ENCODE measurements around the gene SKP1.
"Not testable (repeated sequence)": the region's sequence is repeated elsewhere in the genome, so short reads cannot be mapped to it uniquely, and the experiment has no call there.

Gene SKP1

GRCh38 chr5:134176511-134177368, at the start of gene SKP1:
SKP1 (minus strand) TSS chr5:134176950; CDS start chr5:134174022, 2,928 bp downstream.
- peak; percentile 91 for DNase-seq

DNA sequence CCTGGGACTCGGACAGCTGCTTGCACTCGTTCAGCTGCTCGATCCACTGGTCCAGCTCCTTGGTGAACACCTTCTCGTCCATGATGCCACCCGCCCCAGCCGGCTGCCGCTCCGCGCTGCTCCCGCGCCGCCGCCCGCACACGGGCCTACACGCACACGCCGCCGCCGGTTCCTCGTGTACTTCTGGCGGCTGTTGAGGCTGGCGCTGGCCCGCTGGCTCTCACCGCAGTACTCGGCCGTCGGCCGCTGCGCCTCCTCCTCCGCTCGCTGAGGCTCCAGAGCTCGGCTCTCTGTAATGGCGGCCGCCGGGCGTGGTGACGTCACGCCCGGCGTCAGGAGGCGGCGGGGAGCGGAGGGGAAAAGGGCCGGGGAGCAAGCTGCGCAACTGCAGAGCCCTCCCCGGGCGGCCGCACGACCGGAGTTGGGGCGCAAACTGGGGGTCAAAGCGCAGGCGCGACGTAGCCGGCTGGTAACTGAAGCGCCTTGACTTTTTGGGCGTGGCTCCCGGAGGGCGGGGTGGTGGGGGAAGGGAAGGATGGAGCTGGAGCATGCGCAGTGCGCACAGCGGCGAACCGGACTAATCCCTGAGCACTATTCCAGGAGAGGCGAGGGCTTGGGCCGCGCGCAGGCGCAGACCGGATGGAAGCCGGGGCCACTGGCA, 49.2 kb upstream of the SKP1 start, which contains the start of gene PPP2CA:
Gene PPP2CA (minus strand): TSS at position 294 of the 661 bp plus-strand sequence. CDS start 212 bp downstream, at position 82.
- DNase-seq = peak; percentile 98

DNA sequence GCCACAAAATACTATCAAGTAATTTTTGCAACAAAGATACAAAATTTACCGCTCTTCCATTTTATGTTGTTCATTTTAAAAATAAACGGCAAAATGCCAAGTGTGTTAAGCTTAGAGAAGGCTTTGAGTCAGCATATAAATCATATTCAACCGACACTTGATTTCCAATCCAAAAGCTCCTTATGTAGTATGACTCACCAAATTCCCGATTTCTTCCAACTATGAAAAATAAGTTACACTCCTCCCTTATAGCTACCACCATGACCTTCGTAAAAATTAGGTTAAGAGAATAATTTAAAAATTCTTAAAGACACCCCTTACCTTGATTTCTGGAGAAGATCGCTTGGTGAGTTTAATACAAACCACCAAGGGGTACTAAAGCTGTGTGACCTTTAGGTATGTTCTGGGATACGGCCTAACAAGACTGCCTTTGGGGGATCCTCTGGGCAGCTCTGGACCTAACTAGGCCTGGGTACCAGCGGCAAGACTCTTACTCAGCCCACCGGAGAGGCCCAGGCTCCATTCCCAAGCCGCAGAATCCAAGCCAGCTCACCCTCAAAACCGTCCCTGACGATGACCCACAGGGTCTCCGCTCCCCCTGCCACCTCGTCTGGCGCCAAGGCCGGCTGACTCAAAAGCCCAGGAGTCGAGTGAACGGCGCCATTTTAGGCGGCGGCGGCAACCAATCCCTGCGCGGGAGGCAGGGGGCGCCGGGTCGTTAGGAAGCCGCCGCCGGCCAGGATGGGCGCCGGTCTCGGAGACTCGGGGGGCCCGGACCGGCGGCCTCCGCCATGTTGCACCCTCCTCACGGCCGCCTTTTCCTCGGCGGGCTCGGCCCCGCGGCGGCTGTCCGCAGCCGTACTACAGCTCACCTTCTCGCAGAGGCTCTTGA, 48.4 kb upstream of the SKP1 start:
- DNase-seq = peak; percentile 65

DNA sequence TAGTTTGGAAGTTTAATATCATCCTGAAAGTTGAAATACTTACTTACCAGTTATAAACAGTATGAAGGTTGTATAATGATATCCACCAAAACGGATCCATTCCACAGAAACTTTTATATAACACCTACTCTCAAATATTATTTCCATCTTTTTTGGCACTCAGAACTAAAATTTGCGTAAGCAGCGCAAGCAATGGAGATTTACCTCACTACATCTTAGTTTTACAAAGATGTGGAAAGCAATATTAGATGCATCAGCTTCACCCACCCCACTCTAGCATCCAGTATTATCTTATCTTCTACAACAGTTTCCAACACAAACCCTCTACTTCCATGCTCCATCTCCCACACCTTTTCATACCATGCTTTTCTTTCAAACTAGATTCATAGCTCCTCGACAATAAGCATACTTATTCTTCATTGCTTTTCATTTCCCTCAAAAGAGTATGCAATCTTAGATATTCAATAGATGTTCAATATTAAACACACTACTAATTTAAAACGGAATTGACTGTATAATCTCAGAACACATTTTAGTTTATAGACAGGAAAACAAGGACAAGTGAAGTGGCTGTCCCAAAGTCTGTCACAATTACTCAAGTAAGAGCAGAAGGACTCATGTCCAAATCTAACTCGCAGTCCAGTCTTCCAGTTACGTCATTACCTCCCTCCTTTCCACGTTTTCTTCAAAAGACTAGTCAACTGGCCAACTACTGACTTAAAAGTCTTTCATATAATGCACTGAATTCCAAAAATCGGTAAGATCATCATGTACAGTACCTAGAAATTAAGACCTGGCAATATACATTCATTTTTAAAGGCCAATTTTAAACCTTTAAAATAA, 46.9 kb upstream of the SKP1 start:
- DNase-seq = no peak

DNA sequence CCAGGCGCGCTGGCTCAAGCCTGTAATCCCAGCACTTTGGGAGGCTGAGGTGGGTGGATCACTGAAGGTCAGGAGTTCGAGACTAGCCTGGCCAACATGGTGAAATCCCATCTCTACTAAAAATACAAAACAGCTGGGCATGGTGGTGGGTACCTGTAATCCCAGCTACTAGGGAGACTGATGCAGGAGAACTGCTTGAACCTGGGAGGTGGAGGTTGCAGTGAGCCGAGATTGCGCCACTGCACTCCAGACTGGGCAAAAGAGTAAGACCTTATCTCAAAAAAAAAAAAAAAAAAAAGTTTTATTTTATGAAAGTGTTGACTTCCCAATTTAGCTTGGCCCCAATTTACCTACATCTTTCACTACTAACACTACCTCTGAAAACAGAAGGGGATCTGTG, 44.9 kb upstream of the SKP1 start:
- DNase-seq = not testable (repeated sequence)

- DNase-seq = no peak
These were observed 39.0 kb upstream of the SKP1 start for GRCh38 chr5:134215757-134216156.

DNA sequence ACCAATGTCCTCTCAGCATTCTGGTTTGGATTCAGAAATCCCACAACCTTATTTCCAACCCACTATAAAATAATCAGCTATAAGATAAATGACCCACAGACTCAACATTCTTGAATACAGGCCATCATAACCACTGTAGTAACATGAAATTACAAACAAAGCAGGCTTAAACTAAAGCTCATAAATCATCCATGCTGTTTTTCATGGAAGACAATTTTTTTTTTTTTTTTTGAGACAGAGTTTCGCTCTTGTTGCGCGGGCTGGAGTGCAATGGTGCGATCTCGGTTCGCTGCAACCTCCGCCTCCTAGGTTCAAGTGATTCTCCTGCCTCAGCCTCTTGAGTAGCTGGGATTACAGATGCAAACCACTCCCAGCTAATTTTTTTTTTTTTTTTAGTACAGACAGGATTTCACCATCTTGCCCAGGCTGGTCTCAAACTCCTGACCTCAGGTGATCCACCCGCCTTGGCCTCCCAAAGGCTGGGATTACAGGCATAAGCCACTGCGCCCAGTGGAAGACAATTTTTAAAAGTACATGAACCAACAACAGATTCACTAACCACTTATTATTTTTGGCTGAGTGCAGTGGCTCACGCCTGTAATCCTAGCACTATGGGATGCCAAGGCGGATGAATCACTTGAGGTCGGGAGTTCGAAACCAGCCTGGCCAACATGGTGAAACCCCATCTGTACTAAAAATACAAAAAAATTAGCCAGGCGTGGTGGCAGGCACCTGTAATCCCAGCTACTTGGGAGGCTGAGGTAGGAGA, 34.7 kb upstream of the SKP1 start:
- DNase-seq = not testable (repeated sequence)

- no peak for DNase-seq
These were observed 32.9 kb upstream of the SKP1 start for GRCh38 chr5:134209477-134210245.

DNA sequence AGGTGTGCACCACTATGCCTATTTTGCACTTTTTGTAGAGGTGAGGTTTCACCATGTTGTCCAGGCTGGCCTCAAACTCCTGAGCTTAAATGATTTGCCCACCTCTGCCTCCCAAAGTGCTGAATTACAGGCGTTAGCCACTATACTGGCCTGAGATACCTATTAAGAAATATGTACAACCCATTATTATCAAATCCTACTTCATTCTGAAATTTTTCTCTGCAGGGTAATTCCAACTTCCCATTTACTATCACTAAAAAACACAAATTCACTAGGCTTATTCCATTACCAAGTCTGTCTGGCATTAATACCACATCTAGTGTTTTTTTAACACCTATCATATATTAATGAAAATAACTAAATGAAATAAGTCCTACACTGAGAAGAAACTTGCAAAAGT, 30.9 kb upstream of the SKP1 start:
- DNase-seq = no peak

DNA sequence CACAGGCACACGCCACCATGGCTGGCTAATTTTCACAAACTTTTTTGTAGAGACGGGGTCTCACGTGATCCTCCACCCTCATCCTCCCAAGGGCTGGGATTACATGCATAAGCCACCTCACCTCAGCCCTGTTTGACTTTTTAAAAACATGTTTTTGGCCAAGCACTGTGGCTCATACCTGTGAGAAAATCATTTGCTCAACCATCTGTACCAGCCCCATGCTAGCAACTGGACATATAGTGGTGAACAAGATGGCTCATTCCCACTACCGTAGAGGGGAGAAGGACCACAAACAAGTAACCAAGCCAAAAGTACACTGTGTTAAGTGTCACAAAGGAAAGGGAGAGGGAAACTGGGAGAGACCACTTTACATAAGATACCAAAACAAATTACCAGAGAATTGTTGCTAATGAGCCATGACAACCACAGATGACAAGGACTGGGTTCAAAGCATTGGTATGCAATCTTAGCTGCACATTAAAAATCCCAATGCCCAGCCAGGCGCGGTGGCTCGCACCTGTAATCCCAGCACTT, 29.9 kb upstream of the SKP1 start:
- DNase-seq = no peak

DNA sequence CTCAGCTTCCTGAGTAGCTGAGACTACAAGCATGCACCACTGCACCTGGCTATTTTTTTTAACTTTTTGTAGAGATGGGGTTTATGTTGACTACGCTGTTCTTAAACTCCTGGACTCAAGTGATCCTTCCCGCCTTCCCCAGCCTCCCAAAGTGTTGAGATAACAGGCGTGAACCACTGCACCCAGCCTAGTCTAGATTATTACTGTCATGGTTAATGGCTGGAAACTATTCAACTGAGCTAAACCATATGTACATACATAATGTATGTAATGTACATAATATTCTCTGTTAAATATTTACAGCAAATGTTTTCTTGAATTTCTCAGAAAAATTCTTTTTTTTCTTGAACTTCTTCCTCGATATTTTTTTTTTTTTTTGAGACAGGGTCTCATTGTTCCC, 27.8 kb upstream of the SKP1 start:
- no peak for DNase-seq

DNA sequence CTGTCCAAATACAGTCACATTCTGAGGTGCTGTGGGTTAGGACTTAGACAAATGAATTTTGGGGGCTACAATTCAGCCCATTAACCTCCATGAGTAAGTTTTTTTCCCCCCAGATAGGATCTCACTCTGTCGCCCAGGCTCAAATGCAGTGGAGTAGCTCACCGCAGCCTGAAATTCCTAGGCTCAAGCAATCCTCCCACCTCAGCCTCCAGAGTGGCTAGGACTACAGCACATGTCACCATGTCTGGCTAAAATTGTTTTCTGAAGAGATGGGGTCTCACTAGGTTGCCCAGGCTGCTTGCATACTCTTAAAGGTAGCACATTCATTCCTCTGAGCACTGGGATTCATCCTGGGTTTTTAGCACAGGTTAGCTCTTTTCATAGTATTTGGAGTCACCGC, 26.9 kb upstream of the SKP1 start:
- no peak for DNase-seq

DNA sequence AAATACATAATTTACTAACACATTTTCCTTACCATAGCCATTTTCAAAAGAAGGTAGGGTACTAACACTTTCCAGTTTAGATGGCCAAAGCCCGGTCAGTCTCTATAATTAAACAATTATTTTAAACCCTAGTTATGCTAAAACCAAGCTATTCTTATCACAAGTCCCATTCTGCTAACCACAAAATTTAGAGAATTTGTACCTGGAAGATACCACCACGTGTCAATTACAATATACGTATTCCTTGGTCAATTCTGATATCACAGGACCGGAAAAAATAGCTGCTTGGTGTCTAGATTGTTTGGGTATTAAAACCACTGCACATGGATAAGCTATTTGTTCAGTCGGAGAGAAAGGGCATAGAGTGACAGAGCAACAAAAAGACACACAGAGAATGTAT, 18.9 kb upstream of the SKP1 start:
- no peak for DNase-seq

- no peak for DNase-seq
These were observed 12.3 kb upstream of the SKP1 start for GRCh38 chr5:134189031-134189430.

DNA sequence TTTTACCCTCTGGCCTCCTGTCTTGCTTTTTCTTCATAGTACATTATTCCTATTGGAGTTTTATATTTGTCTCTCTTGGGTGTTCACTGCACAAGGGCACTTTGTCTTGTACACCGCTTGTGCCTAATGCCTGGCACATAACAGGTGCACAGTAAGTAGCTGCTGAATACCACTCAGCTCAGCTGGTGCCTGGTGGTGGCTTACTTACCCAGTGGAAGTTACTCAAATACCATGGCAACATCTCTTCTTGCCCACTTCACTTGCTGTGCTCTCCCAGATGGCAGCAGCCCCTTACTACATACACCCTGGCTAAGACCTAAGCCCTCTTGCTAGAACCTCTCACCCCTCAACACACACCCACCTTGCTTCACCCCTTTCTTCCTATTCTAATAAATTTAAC, 11.3 kb upstream of the SKP1 start:
- DNase-seq = no peak

DNA sequence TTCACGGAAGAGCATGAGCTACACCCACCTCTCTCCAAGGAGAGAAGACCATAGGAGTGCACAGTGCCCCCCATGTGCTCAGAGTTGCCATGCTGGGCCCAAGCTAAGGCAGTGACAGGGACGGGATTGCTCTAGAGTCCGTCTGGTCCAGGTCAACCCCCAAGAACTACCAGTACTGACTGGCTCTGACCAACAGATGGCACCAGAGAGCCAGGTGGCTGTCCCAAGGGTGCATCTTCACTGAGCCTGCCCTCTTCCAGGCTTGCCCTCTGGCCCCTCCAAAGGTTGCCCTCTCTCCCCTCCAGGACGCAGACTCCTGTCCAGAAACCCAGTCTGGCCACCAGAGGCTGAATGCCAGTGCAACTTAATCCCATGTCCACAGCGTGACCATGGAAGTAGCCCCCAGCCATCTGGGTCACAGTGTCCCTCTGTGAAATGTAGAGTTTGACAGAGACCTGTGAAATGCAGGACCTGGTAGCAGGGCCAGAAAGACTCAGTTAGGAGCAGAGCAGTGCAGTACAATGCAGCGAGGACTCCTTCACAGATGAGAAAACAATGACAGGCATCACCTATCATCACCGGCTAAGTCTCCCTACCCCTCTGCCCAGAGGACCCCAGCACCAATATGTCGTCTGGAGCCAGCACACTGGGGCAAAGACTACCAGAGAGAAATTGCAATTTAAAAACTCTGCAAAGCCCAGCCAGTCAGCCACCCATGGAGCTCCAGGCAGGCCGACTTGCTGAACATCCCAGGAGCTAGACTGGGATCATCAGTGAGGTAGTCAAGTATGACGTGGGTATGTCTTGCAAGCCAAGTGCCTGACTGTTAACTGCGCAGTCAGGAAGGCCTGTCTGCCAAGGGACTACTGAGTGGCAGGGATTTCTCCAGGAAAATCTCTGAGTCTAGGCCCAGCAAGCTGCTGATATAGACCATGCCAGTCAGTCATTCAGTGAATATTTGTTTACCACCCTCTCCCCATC, 7.7 kb upstream of the SKP1 start:
- DNase-seq = peak; percentile 72

DNA sequence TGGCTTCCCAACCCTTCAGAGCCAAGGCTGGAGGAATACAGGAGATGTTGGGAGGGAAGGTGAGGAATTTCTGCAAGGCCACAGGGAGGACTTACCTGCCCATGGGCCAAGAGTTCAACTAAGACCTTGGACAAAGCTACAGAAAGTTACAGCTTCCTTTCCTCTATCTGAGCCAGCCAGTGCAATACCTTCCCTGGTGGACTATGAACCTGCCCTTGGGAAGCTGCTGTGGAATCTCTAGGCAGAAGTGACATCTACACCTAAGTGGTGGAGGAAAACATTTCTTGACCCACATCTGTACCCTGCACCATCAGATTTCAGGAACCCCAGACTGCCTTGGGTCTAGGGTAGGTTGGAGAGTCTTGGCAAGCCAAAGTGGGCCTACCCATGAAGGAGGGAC, 6.7 kb upstream of the SKP1 start:
- DNase-seq = no peak

DNA sequence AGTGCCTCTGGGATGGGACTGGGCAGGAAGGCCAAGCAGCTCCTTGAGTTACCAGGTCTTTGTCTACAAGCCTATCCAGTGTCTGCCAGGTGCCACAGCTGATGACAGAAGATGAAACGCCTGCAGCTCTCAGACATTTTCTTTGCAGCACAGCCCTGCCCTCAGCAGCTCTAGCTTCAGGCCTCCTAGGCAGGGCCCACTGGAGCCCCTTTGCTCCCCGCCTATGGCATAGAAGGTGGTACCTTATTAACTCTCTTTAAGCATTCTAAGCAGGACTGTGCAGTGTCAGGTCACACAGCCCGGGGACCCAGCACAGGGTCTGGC, 1.3 kb upstream of the SKP1 start:
- no peak for DNase-seq

DNA sequence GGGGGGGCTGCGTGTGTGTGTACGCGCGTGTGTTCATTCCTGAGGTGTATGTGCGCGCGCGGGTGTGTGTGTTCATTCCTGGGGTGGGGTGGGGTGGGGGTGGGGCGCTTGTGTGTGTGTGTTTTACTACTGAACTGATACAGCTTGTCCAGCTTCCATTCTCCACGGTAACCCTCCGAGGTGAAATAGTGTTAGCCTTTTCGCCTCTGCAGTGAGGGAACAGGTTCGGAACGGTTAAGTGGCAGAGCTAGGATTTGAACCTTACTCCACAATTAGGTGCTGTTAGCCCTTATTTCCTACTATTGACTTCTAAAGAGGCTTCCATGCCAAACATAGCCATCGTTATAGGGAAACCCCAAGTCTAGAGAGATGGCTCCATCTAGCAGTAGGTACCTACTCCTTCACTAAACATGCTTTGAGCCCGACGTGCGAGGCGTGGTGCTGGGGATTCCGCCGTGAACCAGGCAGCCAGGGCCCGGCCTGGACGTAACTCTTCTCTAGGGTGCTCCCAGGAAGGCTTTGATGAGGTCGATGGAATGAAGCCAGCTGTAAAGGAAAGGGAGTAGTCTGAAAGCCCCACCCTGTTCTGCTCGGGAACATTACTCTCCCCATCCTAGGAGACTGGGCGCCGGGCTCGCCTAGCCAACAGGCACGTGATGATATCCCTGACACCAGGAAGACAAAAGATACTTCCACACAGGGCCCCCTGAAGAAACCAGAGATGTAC, 782 bp upstream of the SKP1 start:
- no peak for DNase-seq
